Mucosa of gallbladder (tissue), 1 donor: ENCODE measurements around the gene USP13. TPM values are rescaled to one million over a fixed set of nuclear protein-coding genes. Genes with fewer than 3 reads are reported as not detected.

Experiments
- DNase-seq: peaks from one replicate; pipeline ENCODE4 v3.0.0-alpha.2; 2020; ENCODE audit warnings: low spot score
- total RNA-seq: library from RNA; stranded (reverse); gene quantifications from one replicate; pipeline ENCODE4 v1.2.1, GENCODE V29; 2021
- donor health status: DM: no; HTN: no; CAD: no.

The USP13 gene
- total RNA-seq, 1 donor from 2014 or later: 9.4 TPM

GRCh38 chr3:179796421-179796820 is 143.6 kb downstream of the USP13 start:
- DNase-seq: no peak

- DNase-seq: no peak
These were observed 144.4 kb downstream of the USP13 start for GRCh38 chr3:179797192-179797591.

GRCh38 chr3:179801263-179801662 is 148.4 kb downstream of the USP13 start:
- DNase-seq: no peak

GRCh38 chr3:179801856-179802255 is 149.0 kb downstream of the USP13 start:
- no peak for DNase-seq

- DNase-seq: no peak
These were observed 153.3 kb downstream of the USP13 start for GRCh38 chr3:179806177-179806576.

- no peak for DNase-seq
These were observed 154.7 kb downstream of the USP13 start for GRCh38 chr3:179807588-179807987.

- no peak for DNase-seq
These were observed 156.8 kb downstream of the USP13 start for GRCh38 chr3:179809639-179810038.

- peak; percentile 58 for DNase-seq
These were observed 158.7 kb downstream of the USP13 start for GRCh38 chr3:179811321-179812095.

GRCh38 chr3:179812096-179812382 is 159.2 kb downstream of the USP13 start:
- no peak for DNase-seq

GRCh38 chr3:179819379-179819778 is 166.5 kb downstream of the USP13 start:
- no peak for DNase-seq

- no peak for DNase-seq
These were observed 169.5 kb downstream of the USP13 start for GRCh38 chr3:179822296-179822695.

- no peak for DNase-seq
These were observed 172.8 kb downstream of the USP13 start for GRCh38 chr3:179825527-179826246.

- DNase-seq: no peak
These were observed 173.4 kb downstream of the USP13 start for GRCh38 chr3:179826247-179826637.

GRCh38 chr3:179828738-179829137 is 175.9 kb downstream of the USP13 start:
- no peak for DNase-seq

GRCh38 chr3:179829401-179829800 is 176.6 kb downstream of the USP13 start:
- DNase-seq: no peak

GRCh38 chr3:179832333-179832854 is 179.6 kb downstream of the USP13 start:
- DNase-seq: no peak

GRCh38 chr3:179833294-179833693 is 180.5 kb downstream of the USP13 start:
- DNase-seq: no peak

GRCh38 chr3:179837374-179837773 is 184.5 kb downstream of the USP13 start:
- DNase-seq: no peak

Other genes with a start within 250 kb of the USP13 start
- 14.5 TPM for gene GNB4, start 201.6 kb upstream of the USP13 start, total RNA-seq
- gene ACTL6A, start 90.1 kb upstream of the USP13 start, total RNA-seq: 25.6 TPM
- gene MRPL47, start 48.4 kb upstream of the USP13 start, total RNA-seq: 22.4 TPM
- 103 TPM for gene NDUFB5, start 48.2 kb upstream of the USP13 start, total RNA-seq